Posterior cingulate gyrus (tissue), 11 donors: ENCODE measurements around the gene UMODL1.

Experiments used
- DNase-seq, 10 donors: peaks; one replicate each; pipeline versions ENCODE4 v3.0.0 to v3.0.0-alpha.2; 2020 to 2021; ENCODE audit warnings: mixed read lengths in 3 of 10
- intact Hi-C: fragments of 100-400 bp; cut with DNase I; formaldehyde crosslinking; loops from one replicate; pipeline ENCODE4 v1.15.1; 2023

The UMODL1 gene

DNA sequence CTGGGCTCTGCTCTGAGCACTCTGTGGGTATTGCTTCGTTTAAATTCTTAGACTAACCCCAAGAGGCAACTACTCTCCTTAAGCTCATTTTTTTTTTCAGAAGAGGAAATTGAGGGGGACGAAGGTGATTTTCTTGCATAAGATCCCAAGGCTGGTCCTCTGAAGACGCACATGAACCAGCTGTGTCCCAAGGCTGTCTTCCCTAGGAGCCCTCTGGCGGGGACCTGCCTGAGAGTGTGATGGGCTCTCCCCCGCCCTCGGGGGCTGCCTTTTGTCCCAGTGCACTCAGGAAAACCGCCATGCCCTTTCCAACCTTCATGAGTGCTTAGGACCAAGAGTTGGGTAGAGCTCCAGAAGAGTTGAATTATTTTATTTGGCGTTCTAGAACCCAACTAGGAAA is 21.7 kb downstream of the UMODL1 start:
- DNase-seq, result no peak
- intact Hi-C loops, result no loop called here

DNA sequence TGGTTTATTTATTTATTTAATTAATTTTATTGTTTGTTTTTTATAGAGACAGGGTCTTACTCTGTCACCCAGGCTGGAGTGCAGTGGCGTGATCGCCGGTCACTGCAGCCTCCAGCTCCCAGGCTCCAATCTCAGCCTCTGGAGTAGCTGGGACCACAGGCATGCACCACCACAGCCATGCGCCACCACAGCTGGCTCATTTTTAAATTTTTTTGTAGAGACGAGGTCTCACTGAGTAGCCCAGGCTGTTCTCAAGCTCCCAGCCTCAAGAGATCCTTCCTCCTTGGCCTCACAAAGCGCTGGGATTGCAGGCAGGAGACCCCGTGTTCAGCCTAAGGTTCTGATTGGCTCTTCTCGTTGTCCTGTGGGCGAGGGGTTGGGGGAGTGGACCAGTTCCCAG is 22.1 kb downstream of the UMODL1 start:
- no peak for DNase-seq
- intact Hi-C loops, result no loop called here

- peak in 2 of 10 donors; percentile 52 to 88 for DNase-seq
- intact Hi-C loops, result no loop called here
Measured at GRCh38 chr21:42093991-42094421, 22.9 kb downstream of the UMODL1 start.

GRCh38 chr21:42094811-42095210 is 23.7 kb downstream of the UMODL1 start:
- intact Hi-C loops, result no loop called here
- no peak for DNase-seq

DNA sequence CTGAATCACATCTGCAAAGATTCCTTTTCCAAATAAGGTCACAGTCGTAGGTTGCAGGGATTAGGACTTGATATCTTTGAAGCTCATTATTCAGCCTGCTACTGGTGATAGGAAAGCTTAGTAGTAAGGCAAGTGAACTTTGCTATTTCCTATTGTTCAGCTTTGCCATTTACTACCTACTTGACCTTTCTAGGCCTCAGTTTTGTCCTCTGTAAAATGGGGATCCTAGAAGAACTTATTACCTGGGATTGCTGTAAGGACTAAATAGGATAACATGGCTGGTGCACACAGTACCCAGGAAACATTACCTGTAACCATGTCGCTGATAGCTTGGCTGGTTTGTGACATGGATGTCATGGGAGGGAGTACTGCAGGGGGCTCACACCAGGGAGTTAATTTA is 24.5 kb downstream of the UMODL1 start:
- no peak for DNase-seq
- intact Hi-C loops, result no loop called here

DNA sequence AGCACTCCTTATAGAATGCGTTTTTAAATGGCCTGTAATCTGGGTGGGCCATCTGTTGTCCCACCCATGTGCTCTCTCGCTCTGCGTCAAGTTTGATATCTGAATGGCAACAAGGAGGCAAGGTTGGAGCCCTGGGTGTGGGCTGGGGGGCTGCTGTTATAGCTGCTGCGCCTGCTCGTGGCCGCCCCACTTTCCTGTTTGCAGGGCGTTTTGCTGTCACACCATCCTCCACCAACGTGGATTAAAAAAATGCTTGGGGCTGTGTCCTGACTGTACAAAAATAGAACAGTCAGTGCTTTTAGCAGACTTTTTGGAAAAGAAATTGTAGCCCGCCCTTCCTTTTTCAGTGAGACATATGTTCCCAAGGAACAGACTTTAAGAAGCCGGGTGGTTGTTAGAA is 25.4 kb downstream of the UMODL1 start:
- peak in 1 of 10 donors; percentile 80 for DNase-seq
- intact Hi-C loops, result no loop called here

DNA sequence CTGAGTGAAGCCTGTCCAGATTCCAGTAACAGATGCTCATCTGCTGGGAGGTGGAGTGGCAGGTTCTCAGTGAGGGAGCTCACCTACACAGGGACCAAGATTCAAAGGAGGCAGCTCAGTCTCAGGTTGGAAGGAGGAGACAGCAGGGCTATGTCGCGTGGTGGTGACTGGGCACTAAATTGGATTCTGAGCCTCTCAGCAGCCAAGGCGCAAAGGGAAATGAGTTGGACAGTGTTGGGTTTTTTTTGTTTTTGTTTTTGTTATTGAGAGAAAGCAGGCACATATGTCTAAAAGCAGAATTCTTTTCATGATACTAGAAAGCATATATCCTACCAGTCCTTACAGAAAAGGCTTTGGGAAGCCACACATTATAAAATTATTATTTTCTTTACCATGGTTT is 26.2 kb downstream of the UMODL1 start:
- intact Hi-C loops, result no loop called here
- DNase-seq, result no peak

GRCh38 chr21:42097860-42098454 is 26.8 kb downstream of the UMODL1 start:
- DNase-seq, result no peak
- intact Hi-C loops, result no loop called here

GRCh38 chr21:42098957-42099505 is 27.9 kb downstream of the UMODL1 start:
- intact Hi-C loops, result no loop called here
- no peak for DNase-seq

GRCh38 chr21:42101246-42101645 is 30.1 kb downstream of the UMODL1 start:
- DNase-seq, result no peak
- intact Hi-C loops, result no loop called here

DNA sequence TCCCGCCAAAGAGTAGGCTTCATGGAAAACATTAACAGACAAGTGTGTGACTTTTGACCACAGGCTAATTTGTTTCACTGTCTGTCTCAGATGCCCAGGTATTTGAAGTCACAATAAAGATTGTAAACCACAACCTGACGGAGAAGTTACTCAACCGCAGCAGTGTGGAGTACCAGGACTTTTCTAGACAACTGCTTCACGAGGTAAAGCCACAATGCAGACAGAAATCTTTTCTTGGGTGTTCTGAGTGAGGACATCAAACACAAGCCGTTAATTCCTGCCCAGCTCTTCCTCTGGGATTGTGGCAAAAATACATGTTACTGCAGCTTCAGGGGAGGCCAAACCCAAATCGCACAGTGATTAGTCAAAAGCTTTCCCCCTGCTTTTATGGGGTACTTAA is 31.0 kb downstream of the UMODL1 start:
- intact Hi-C loops, result no loop called here
- no peak for DNase-seq

GRCh38 chr21:42102526-42102925 is 31.4 kb downstream of the UMODL1 start:
- DNase-seq, result no peak
- intact Hi-C loops, result no loop called here

GRCh38 chr21:42102991-42103390 is 31.9 kb downstream of the UMODL1 start:
- no peak for DNase-seq
- intact Hi-C loops, result no loop called here

DNA sequence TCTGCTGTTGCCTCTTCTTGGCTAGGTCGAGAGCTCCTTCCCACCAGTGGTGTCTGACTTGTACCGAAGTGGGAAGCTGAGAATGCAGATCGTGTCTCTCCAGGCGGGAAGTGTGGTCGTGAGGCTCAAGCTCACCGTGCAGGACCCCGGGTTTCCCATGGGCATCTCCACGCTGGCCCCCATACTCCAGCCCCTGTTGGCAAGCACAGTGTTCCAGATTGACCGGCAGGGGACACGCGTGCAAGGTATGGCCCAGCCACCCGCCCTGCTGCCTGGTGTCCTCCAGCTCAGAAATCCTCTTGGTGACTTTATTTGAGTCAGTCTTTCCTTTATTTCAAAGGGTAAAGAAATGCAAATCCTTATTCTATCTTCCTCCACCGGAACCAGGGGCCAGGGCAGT is 32.7 kb downstream of the UMODL1 start:
- no peak for DNase-seq
- intact Hi-C loops, result no loop called here

DNA sequence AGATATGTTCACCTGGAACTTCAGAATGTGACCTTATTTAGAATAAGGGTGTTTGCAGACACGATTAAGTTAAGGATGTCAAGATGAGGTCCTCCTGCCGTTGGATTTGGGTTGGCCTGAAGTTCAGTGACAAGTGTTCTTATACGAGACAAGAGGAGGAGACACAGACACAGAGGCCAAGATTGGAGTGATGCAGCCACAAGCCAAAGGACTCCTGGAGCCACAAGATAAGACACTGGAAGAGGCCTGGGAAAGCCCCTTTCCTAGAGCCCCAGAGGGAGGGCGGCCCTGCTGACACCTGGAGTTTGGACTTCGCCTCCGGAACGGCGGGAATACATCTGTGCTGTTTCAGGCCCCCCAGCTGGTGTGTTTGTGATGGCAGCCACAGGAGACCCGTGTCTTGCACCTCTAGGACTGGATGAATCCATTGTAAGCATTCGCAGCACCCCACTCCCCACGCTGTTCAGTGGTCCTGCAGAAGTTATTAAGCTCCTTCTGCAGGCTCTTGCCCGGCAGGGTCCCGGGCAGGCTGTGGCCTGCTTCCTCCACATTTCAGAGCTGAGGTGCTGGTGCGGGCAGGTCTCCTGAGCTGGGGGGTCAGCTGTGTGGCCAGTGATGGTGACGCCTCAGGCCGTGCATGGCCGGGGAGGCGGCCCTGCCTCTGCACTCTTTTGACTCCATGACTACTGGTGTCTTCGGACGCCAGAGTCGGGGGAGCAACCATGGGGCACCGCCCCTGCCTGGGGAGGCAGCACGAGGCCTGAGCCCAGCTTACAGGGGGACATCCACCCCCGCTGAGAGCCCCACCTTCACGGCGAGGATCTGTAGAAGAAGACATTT is 34.6 kb downstream of the UMODL1 start:
- intact Hi-C loops, result no loop called here
- peak in 1 of 10 donors; percentile 5 for DNase-seq

DNA sequence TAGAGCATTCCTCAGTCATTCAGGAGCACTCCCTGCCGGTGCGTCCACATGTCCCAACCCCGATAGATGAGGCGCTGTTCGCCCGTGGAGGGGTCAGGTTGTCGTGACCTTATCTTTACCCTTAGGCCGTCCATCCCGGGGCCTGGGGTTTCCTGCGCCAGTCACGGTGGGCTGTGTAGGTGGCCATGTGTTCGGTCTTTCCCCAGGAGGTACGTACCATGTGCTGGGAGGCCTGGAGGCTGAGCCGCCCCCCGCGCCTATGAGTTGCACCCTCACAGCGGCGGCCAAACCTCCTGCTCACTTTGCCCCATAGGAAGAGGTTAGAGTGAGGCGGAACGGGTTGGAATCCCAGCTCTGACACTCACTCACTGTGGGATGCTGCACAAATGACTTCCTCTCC is 35.3 kb downstream of the UMODL1 start:
- DNase-seq, result peak in 1 of 10 donors; percentile 32
- intact Hi-C loops, result no loop called here

GRCh38 chr21:42107177-42107880 is 36.2 kb downstream of the UMODL1 start:
- intact Hi-C loops, result no loop called here
- DNase-seq, result peak in 2 of 10 donors; percentile 67 to 72

DNA sequence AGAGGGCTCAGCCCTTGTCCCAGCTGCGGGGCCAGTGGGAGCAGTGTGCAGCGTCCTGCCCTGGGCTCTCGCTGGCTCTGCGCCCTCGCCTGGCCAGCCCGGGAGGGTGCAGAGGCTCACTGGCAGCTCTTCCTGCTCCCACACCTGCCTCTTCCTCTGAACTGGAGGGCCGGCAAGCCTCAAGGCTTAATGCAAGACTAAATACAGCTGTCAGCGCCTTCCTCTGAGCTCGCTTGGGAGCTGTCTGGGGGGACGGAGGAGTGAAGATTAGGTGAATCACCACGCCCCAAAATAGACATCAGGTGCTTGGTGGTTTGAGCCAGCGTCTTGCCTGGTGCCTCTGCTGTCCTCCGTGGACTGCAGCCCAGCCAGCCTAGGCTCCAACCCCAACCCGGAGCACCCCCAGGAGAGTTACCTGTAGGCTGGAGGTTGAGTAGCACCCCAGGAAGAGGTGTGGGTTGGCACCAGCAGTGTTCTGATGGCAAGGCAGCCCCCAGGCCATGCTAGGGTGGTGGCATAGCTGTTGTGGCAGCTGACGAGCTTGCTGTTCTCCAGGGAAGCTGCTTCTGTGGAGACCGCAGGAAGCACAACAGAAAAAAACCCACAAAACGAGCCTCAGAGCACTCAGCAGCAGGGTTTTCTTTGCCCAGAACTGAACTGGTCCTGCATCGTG is 36.9 kb downstream of the UMODL1 start:
- DNase-seq, result peak; percentile 24 to 92 (median 60)
- intact Hi-C loops, result no loop called here

DNA sequence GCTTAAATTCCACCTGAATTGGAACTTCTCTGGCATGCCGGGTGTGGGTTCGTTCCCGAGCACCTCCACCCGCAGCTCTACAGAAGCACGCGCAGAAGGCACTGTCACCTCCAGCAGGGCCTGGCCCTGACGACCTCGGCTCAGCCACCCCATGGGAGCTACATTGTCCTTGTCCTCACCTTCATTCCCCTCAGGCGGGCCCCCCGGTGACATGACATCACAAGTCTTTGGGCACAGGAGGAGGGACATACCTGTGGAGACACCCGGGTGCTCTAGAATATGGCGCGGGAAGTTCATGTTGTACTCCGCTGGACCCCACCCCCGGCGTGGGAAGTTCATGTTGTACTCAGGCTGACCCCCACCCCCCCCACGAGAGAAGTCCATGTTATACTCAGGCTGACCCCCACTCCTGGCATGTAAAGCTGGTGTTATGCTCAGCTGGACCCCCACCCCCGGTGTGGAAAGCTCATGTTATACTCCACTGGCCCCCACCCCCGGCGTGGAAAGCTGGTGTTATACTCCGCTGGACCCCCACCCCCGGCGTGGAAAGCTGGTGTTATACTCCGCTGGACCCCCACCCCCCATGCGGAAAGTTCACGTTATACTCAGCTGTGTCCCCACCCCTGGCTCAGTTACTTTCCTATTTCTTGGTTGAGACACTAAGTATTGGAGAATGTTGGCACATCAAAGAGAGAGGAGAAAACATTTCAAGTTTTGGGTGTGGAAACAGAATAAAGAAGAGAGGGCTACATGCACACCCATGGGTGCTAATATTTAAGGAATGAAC is 37.6 kb downstream of the UMODL1 start:
- intact Hi-C loops, result no loop called here
- peak in 3 of 10 donors; percentile 61 to 75 (median 67) for DNase-seq

- intact Hi-C loops, result no loop called here
- DNase-seq, result peak in 3 of 10 donors; percentile 13 to 81 (median 55)
Measured at GRCh38 chr21:42109473-42109872, 38.4 kb downstream of the UMODL1 start.
